NCI-H2107 treated with DMSO at 0.1 percent for 48 hours (cell line): ENCODE data around the gene STEAP1B.
"Not testable (repeated sequence)": the region's sequence is repeated elsewhere in the genome, so short reads cannot be mapped to it uniquely, and the experiment has no call there.

Experiments
- DNase-seq: peaks from one replicate; lab custom pipeline; 2025; ENCODE audit not compliant: unreplicated experiment; lab: John Stamatoyannopoulos, UW

The STEAP1B gene

GRCh38 chr7:22460363-22460988 is 39.5 kb downstream of the STEAP1B start:
- no peak for DNase-seq

- no peak for DNase-seq
These were observed 42.5 kb downstream of the STEAP1B start for GRCh38 chr7:22457471-22457870.

GRCh38 chr7:22454446-22454845 is 45.5 kb downstream of the STEAP1B start:
- peak; percentile 25 for DNase-seq

GRCh38 chr7:22452960-22453558 is 46.9 kb downstream of the STEAP1B start:
- no peak for DNase-seq

GRCh38 chr7:22452142-22452959 is 47.6 kb downstream of the STEAP1B start:
- DNase-seq = no peak

GRCh38 chr7:22450013-22450412 is 50.0 kb downstream of the STEAP1B start:
- not testable (repeated sequence) for DNase-seq

GRCh38 chr7:22447762-22448161 is 52.2 kb downstream of the STEAP1B start:
- peak; percentile 49 for DNase-seq

GRCh38 chr7:22447008-22447407 is 53.0 kb downstream of the STEAP1B start:
- DNase-seq = no peak

- no peak for DNase-seq
These were observed 54.1 kb downstream of the STEAP1B start for GRCh38 chr7:22445853-22446252.

- DNase-seq = peak; percentile 85
These were observed 54.7 kb downstream of the STEAP1B start for GRCh38 chr7:22445140-22445743.

GRCh38 chr7:22444181-22444971 is 55.6 kb downstream of the STEAP1B start:
- no peak for DNase-seq

- DNase-seq = no peak
These were observed 56.4 kb downstream of the STEAP1B start for GRCh38 chr7:22443370-22444180.

- no peak for DNase-seq
These were observed 57.1 kb downstream of the STEAP1B start for GRCh38 chr7:22442882-22443369.

GRCh38 chr7:22442187-22442881 is 57.7 kb downstream of the STEAP1B start:
- DNase-seq = no peak

GRCh38 chr7:22441157-22441556 is 58.8 kb downstream of the STEAP1B start:
- DNase-seq = no peak

GRCh38 chr7:22438994-22439393 is 61.0 kb downstream of the STEAP1B start:
- DNase-seq = no peak

GRCh38 chr7:22436552-22436951 is 63.4 kb downstream of the STEAP1B start:
- not testable (repeated sequence) for DNase-seq

- DNase-seq = no peak
These were observed 64.3 kb downstream of the STEAP1B start for GRCh38 chr7:22435720-22436119.

GRCh38 chr7:22435105-22435504 is 64.9 kb downstream of the STEAP1B start:
- DNase-seq = peak; percentile 40
